ENCODE data around the gene IFNG-AS1. TPM values are rescaled to one million over a fixed set of nuclear protein-coding genes. Genes with fewer than 3 reads are reported as not detected.

IFNG-AS1 gene
- total and polyA plus RNA-seq, 7 donors: 0.29 TPM; not detected in 6

DNA sequence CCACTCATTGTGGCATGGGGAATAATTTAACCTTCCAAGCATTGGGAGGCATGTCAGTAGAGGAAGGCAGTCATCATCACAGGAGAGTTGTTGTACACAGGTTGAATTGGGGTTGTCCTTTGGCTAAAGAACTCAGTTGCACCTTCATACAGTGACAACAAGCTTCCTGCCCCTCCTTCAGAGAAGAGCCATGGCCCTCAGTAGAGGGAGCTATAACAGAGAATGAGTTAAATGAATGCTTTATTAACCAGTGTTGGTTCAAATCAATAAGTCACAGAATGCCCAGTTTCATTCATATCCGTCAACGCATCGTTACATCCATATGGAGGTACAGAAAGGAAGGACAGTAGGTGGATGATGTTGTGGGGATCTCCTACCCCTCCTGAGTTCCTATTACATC, 4.8 kb downstream of the IFNG-AS1 start:
- no peaks in the 10 kb centered on the region for H3K36me3 ChIP-seq
- H3K9me3 ChIP-seq: no peaks in the 10 kb centered on the region
- no peaks in the 10 kb centered on the region for H3K4me1 ChIP-seq
- 74 to 97% methylated on average over 3 of the region's 3 CpGs for WGBS, 2 donors
- no peak for TF ChIP-seq EP300 (IDR thresholded peaks at IDR 0.05)
- TF ChIP-seq POLR2A (IDR thresholded peaks at IDR 0.05): no peak
- TF ChIP-seq, protein P1, sequence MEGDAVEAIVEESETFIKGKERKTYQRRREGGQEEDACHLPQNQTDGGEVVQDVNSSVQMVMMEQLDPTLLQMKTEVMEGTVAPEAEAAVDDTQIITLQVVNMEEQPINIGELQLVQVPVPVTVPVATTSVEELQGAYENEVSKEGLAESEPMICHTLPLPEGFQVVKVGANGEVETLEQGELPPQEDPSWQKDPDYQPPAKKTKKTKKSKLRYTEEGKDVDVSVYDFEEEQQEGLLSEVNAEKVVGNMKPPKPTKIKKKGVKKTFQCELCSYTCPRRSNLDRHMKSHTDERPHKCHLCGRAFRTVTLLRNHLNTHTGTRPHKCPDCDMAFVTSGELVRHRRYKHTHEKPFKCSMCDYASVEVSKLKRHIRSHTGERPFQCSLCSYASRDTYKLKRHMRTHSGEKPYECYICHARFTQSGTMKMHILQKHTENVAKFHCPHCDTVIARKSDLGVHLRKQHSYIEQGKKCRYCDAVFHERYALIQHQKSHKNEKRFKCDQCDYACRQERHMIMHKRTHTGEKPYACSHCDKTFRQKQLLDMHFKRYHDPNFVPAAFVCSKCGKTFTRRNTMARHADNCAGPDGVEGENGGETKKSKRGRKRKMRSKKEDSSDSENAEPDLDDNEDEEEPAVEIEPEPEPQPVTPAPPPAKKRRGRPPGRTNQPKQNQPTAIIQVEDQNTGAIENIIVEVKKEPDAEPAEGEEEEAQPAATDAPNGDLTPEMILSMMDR (IDR thresholded peaks at IDR 0.05): no peak
- no peak for TF ChIP-seq POLR2AphosphoS5 (IDR thresholded peaks at IDR 0.05)
- H3K4me3 ChIP-seq: no peak overlapping the region
- no peaks in the 10 kb centered on the region for H3K27me3 ChIP-seq
- no peak for DNase-seq
- intact Hi-C loops (cut with DNase I): no loop called here
- no peak overlapping the region for H3K27ac ChIP-seq

DNA sequence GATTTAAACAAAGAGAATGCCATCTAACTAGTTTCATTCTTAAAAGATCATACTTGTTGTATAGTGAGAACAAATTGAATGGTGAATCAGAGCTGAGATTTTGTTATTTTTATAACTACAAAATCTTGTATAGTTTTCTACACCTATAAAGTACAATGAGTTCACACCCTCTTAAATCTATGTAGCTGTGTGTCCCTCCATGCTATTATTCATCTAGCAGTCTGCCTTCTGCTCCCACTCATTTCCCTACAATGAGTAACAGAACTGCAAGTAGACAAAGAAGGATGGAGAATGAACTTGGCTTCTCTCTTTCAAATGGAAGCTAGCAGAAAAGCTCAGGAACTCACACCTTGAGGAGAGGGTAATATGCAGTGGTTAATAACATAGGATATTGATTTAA, 7.1 kb downstream of the IFNG-AS1 start:
- Histone ChIP-seq H3K4me1 (no peaks in the 10 kb centered on the region), H3K36me3 (no peaks in the 10 kb centered on the region), H3K4me3 (no peak overlapping the region), H3K27me3 (no peaks in the 10 kb centered on the region), H3K27ac (no peak overlapping the region), H3K9me3 (no peaks in the 10 kb centered on the region)
- DNase-seq: no peak
- intact Hi-C loops (cut with DNase I): no loop called here
- TF ChIP-seq, protein P1 (IDR thresholded peaks at IDR 0.05): no peak
- no peak for TF ChIP-seq EP300 (IDR thresholded peaks at IDR 0.05)
- no peak for TF ChIP-seq POLR2A (IDR thresholded peaks at IDR 0.05)
- no peak for TF ChIP-seq POLR2AphosphoS5 (IDR thresholded peaks at IDR 0.05)

DNA sequence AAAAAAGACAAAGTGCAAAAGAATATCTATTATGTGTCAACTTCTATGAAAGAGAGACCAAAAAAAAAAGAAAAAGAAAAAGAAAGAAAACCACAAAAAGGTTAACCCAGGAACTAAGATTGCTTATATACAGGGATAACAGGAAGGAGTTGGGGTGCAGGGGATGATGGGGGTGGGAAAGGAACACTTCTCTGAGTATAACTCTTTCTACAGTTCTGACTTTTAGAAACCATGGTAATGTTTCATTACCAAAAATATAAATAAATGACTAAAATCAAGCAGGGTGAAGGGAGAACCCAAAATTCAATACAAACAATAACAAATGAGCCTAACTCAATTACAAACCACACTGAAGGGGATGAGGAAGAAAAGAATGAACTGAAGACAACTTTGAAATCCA, 9.1 kb downstream of the IFNG-AS1 start:
- no peaks in the 10 kb centered on the region for H3K36me3 ChIP-seq
- intact Hi-C loops (cut with DNase I): no loop called here
- no peaks in the 10 kb centered on the region for H3K9me3 ChIP-seq
- TF ChIP-seq POLR2A (IDR thresholded peaks at IDR 0.05) (no peak), POLR2AphosphoS5 (IDR thresholded peaks at IDR 0.05) (no peak), EP300 (IDR thresholded peaks at IDR 0.05) (no peak)
- TF ChIP-seq, protein P1 (IDR thresholded peaks at IDR 0.05): no peak
- no peak for DNase-seq
- H3K27ac ChIP-seq: no peak overlapping the region
- no peaks in the 10 kb centered on the region for H3K27me3 ChIP-seq
- H3K4me1 ChIP-seq: no peaks in the 10 kb centered on the region
- no peak overlapping the region for H3K4me3 ChIP-seq

DNA sequence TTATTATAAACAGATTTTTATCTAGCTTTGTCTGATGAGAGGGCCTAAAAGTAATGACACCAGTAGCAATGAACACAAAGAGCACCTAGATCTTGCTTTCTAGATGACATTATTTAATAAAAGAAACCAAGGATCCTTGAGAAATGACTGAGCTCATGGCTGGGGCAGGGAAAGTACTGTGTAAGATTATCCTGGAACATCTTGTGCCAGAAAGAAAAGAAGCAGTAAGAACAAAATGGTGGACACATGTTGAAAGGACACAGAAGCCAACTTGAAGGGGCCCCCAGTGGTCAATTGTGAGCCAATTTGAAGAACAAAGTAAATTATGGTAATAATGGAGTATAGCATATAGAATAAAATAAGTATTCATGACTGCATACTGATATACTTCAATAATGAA, 10.0 kb downstream of the IFNG-AS1 start:
- Histone ChIP-seq H3K27me3 (no peaks in the 10 kb centered on the region), H3K36me3 (no peaks in the 10 kb centered on the region), H3K27ac (no peak overlapping the region), H3K4me3 (no peak overlapping the region), H3K9me3 (no peaks in the 10 kb centered on the region), H3K4me1 (no peaks in the 10 kb centered on the region)
- intact Hi-C loops (cut with DNase I): no loop called here
- no peak for TF ChIP-seq POLR2AphosphoS5 (IDR thresholded peaks at IDR 0.05)
- TF ChIP-seq POLR2A (IDR thresholded peaks at IDR 0.05): no peak
- TF ChIP-seq, protein P1 (IDR thresholded peaks at IDR 0.05): no peak
- TF ChIP-seq EP300 (IDR thresholded peaks at IDR 0.05): no peak
- DNase-seq: no peak
